ENCODE measurements around the gene ARHGAP22. TPM values are rescaled to one million over a fixed set of nuclear protein-coding genes. Genes with fewer than 3 reads are reported as not detected.

ARHGAP22 gene
- total and polyA plus RNA-seq, 2 experiments from 2014 or later, result 3.2 to 7.8 TPM

GRCh38 chr10:48575901-48576300 is 29.0 kb downstream of the ARHGAP22 start:
- DNase-seq (ENCODE audit: low read depth in 1 of 2, low spot score in 1 of 2), result no peak
- no peaks in the 10 kb centered on the region for H3K4me1 ChIP-seq (ENCODE audit: low read depth)
- no peaks in the 10 kb centered on the region for H3K27me3 ChIP-seq
- H3K27ac ChIP-seq, result no peak overlapping the region
- H3K4me3 ChIP-seq, result no peak overlapping the region
- TF ChIP-seq CTCF (IDR thresholded peaks at IDR 0.05; ENCODE audit: low read depth, low read length), result no peak
- no peaks in the 10 kb centered on the region for H3K9me3 ChIP-seq (ENCODE audit: low read depth)
- H3K36me3 ChIP-seq, result no peaks in the 10 kb centered on the region

- TF ChIP-seq CTCF (IDR thresholded peaks at IDR 0.05; ENCODE audit: low read depth, low read length), result no peak
- Histone ChIP-seq H3K27me3 (no peaks in the 10 kb centered on the region), H3K36me3 (no peaks in the 10 kb centered on the region), H3K4me3 (no peak overlapping the region), H3K27ac (no peak overlapping the region), H3K4me1 (ENCODE audit: low read depth) (no peaks in the 10 kb centered on the region), H3K9me3 (ENCODE audit: low read depth) (no peaks in the 10 kb centered on the region)
- no peak for DNase-seq (ENCODE audit: low read depth in 1 of 2, low spot score in 1 of 2)
Observed at GRCh38 chr10:48574817-48575380, 30.0 kb downstream of the ARHGAP22 start.

GRCh38 chr10:48574322-48574796 is 30.5 kb downstream of the ARHGAP22 start:
- no peaks in the 10 kb centered on the region for H3K9me3 ChIP-seq (ENCODE audit: low read depth)
- H3K4me3 ChIP-seq, result no peak overlapping the region
- H3K27me3 ChIP-seq, result no peaks in the 10 kb centered on the region
- no peaks in the 10 kb centered on the region for H3K36me3 ChIP-seq
- no peak for DNase-seq (ENCODE audit: low read depth in 1 of 2, low spot score in 1 of 2)
- no peak overlapping the region for H3K27ac ChIP-seq
- no peaks in the 10 kb centered on the region for H3K4me1 ChIP-seq (ENCODE audit: low read depth)
- TF ChIP-seq CTCF (IDR thresholded peaks at IDR 0.05; ENCODE audit: low read depth, low read length), result no peak

GRCh38 chr10:48573045-48573444 is 31.8 kb downstream of the ARHGAP22 start:
- no peak for TF ChIP-seq CTCF (IDR thresholded peaks at IDR 0.05; ENCODE audit: low read depth, low read length)
- Histone ChIP-seq H3K27me3 (no peaks in the 10 kb centered on the region), H3K27ac (no peak overlapping the region), H3K36me3 (no peaks in the 10 kb centered on the region), H3K9me3 (ENCODE audit: low read depth) (no peaks in the 10 kb centered on the region), H3K4me3 (no peak overlapping the region), H3K4me1 (ENCODE audit: low read depth) (no peaks in the 10 kb centered on the region)
- no peak for DNase-seq (ENCODE audit: low read depth in 1 of 2, low spot score in 1 of 2)

- Histone ChIP-seq H3K27me3 (no peaks in the 10 kb centered on the region), H3K9me3 (ENCODE audit: low read depth) (no peaks in the 10 kb centered on the region), H3K36me3 (no peaks in the 10 kb centered on the region), H3K4me1 (ENCODE audit: low read depth) (no peaks in the 10 kb centered on the region), H3K27ac (no peak overlapping the region), H3K4me3 (no peak overlapping the region)
- TF ChIP-seq CTCF (IDR thresholded peaks at IDR 0.05; ENCODE audit: low read depth, low read length), result no peak
- DNase-seq (ENCODE audit: low read depth in 1 of 2, low spot score in 1 of 2), result no peak
Observed at GRCh38 chr10:48572414-48572813, 32.5 kb downstream of the ARHGAP22 start.
